Measurements from ENCODE around the gene CERKL. TPM values are rescaled to one million over a fixed set of nuclear protein-coding genes. Genes with fewer than 3 reads are reported as not detected.

CERKL gene
- total RNA-seq, 1 donor from 2014 or later: 0.40 TPM

DNA sequence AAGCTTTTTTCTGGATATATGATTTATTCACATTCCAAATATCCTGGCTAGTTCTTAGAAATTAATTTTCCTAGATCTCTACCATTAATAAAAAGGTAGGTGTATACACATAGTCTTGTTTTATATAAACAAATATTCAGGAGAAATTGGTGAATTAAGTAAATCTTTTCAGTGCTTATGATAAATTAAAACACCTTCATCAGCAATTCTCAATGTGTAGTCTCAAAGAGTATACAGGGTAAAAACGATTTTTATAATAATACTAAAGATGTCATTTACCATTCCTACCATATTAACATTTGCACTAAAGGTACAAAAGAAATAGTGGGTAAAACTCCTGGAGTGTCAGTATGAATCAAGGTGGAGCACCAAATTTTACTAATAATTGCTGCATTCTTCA, 40.2 kb downstream of the CERKL start:
- H3K4me3 ChIP-seq (ENCODE audit: low read depth, low read length): no peak overlapping the region
- DNase-seq (ENCODE audit: low read depth): no peak
- TF ChIP-seq, protein P1, sequence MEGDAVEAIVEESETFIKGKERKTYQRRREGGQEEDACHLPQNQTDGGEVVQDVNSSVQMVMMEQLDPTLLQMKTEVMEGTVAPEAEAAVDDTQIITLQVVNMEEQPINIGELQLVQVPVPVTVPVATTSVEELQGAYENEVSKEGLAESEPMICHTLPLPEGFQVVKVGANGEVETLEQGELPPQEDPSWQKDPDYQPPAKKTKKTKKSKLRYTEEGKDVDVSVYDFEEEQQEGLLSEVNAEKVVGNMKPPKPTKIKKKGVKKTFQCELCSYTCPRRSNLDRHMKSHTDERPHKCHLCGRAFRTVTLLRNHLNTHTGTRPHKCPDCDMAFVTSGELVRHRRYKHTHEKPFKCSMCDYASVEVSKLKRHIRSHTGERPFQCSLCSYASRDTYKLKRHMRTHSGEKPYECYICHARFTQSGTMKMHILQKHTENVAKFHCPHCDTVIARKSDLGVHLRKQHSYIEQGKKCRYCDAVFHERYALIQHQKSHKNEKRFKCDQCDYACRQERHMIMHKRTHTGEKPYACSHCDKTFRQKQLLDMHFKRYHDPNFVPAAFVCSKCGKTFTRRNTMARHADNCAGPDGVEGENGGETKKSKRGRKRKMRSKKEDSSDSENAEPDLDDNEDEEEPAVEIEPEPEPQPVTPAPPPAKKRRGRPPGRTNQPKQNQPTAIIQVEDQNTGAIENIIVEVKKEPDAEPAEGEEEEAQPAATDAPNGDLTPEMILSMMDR (conservative IDR thresholded peaks at IDR 0.05; ENCODE audit: low read depth, low read length): no peak

DNA sequence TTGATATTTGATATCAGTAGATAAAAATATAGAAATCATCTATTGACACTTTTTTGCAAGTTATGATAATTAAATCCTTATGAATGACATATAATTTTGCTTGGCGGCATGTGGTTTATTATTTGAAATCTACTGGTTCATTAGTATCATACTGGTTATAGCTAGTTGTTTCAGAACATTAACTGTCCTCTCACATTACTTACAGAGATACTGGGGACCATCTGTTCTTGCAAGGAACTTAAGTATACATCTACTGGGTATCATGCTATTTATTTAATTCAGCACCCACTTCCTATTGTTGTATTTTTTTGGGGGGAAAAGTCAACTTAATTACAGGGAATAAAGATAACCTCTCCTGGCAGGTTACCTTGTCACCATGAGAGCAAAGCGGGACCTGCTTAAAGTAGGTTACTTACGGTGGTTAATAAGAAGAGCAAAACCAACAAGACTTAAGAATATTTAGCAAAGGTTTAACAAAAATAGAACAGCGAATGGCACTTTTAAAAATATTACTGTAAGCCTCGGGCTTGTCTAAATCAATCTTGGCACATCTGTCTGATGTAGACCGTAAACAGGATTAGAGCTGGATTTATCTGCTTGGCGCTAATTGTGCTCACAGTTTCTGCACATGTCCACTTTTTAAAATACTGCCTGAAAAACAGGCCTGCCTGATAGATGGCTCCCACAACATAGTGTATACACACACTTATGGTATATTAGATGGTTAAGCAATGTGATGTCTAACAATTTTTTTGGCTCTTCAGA, 41.8 kb downstream of the CERKL start:
- TF ChIP-seq, protein P1 (conservative IDR thresholded peaks at IDR 0.05; ENCODE audit: low read depth, low read length): no peak
- no peak overlapping the region for H3K4me3 ChIP-seq (ENCODE audit: low read depth, low read length)
- DNase-seq (ENCODE audit: low read depth): no peak

DNA sequence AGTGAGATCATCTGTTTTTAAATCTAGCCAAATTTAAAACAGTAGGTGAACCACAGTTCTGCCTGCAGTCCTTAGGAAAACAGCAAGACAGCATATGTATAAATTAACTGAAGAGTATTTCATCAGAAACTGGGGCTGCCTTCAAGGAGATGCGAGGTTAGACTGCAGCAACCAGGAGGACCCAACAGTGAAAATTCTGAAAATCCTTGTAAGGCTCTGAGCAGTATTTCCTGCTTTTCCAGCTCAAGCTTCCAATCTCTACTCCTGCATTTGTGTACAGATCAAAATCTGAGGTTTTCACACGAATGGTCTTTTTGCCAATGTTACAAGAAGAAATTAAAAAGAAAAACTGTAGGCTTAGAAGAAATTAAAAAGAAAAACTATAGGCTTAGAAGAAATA, 43.7 kb downstream of the CERKL start:
- DNase-seq (ENCODE audit: low read depth): no peak
- H3K4me3 ChIP-seq (ENCODE audit: low read depth, low read length): no peak overlapping the region
- TF ChIP-seq, protein P1 (conservative IDR thresholded peaks at IDR 0.05; ENCODE audit: low read depth, low read length): no peak

DNA sequence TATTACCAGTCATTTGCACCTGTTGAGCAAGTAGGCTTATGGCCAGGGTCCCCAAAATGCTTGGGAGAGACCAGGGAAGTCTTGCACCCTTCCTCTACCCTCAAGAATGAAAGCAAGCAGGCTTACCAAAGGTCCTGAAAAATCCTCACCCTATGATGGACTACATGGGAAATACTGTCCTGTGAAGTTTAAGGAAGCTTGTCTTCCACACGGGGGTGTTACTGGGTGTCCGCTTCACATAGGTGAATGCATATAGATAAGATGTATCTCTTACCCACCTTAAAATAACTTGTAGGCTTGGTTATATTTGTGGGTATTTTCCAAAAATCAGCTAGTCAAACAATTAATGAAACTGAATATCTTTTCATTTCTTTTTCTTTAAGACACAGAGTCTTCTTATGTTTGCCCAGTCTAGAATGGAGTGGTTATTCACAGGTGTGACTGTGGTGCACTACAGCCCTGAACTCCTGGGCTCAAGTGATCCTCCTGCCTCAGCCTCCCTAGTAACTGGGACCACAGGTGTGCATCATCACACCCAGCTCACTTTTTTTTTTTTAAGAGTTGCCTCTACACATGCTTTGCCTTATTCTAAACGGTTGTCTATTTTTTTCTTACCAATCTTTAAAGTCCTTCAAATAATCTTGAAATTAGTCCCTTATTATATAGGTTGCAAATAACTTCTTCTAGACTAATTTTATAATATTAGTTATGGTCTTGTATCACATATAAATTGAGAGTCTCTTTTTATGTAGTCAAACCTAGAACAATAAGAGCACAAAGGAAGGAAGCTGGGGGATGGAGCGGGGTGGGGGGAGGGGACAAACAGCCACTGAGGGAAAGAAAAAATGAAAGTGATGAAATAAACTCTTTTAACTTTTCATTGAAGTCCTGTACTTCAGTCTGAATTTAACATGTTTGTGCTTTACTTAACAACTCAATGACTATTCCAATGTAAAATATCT, 49.0 kb downstream of the CERKL start:
- H3K4me3 ChIP-seq (ENCODE audit: low read depth, low read length): no peak overlapping the region
- DNase-seq (ENCODE audit: low read depth): no peak
- TF ChIP-seq, protein P1 (conservative IDR thresholded peaks at IDR 0.05; ENCODE audit: low read depth, low read length): no peak

DNA sequence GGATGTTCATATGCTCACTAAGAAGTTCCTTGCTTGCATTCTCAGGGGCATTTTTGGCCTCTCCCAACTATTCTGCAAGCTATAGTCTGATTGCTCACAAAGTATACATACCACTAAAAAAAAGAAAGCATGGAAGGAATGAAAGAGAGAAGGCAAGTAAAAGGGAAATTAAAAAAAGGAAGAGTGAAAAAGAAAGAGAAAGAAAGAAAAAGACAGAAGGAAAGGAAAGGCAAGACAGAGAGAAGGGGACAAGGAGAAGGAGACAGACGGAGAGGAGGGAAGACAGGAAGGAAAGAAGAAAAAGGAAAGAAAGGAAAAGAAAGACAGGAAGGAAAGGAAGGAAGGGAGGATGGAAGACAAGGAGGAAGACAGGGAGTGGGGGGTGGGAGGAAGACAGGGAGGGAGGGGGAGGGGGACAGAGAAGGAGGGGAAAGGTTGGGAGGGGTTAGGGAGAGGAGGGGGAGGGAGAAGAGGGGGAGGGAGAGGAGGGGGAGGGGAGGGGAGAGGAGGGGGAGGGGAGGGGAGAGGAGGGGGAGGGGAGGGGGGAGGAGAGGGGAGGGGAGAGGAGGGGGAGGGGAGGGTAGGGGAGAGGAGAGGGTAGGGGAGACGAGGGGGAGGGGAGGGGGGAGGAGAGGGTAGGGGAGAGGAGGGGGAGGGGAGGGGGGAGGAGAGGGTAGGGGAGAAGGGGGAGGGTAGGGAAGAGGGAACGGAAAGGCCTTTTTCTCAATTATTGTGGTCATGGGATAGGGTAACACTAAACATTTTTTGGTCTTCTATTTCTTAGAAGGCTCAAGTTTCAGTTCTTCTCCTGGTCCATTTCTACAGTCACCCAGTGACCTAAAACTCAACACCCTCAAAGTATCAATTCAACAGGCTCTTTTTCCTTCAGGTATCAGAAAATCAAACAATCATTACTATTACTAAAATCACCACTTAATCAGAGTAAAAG, 50.7 kb downstream of the CERKL start:
- TF ChIP-seq, protein P1 (conservative IDR thresholded peaks at IDR 0.05; ENCODE audit: low read depth, low read length): no peak
- DNase-seq (ENCODE audit: low read depth): no peak

GRCh38 chr2:181602017-181602416, 54.9 kb downstream of the CERKL start:
- TF ChIP-seq, protein P1 (conservative IDR thresholded peaks at IDR 0.05; ENCODE audit: low read depth, low read length): no peak
- DNase-seq (ENCODE audit: low read depth): no peak
- H3K4me3 ChIP-seq (ENCODE audit: low read depth, low read length): no peak overlapping the region

More for the DNA sequence above, 50.7 kb downstream of the CERKL start:
- no peak overlapping the region for H3K4me3 ChIP-seq (ENCODE audit: low read depth, low read length)
